Omental fat pad (tissue), 4 donors: Measurements from ENCODE around the gene GRIK1. TPM values are rescaled to one million over a fixed set of nuclear protein-coding genes. Genes with fewer than 3 reads are reported as not detected.

Experiments used
- ATAC-seq: fragments of 150-250 bp; one replicate; pipeline ENCODE4 v1.9.1; 2016; ENCODE audit warnings: mild to moderate bottlenecking, moderate library complexity; ENCODE audit not compliant: low FRiP score
- DNase-seq: peaks from one replicate; pipeline ENCODE4 v3.0.0-alpha.2; 2019; ENCODE audit warnings: low spot score
- total RNA-seq, 4 donors: library from RNA; depleted of rRNA; stranded (reverse); fragments of >200 nt; gene quantifications; one replicate each; pipeline ENCODE4 v1.1.0, GENCODE V29; 2016
- TF ChIP-seq, protein P1 (sequence below), 3 donors: fragments of 450-650 bp; IDR thresholded peaks; one replicate each; pipeline ENCODE4 v1.5.1; 2016 to 2017; ENCODE audit warnings: antibody characterized with exemption in 3 of 3, mild to moderate bottlenecking in 3 of 3, moderate library complexity in 2 of 3

GRIK1 gene
- total RNA-seq, 4 donors from 2014 or later: 0.09 to 0.44 (median 0.32) TPM; not detected in 1

DNA sequence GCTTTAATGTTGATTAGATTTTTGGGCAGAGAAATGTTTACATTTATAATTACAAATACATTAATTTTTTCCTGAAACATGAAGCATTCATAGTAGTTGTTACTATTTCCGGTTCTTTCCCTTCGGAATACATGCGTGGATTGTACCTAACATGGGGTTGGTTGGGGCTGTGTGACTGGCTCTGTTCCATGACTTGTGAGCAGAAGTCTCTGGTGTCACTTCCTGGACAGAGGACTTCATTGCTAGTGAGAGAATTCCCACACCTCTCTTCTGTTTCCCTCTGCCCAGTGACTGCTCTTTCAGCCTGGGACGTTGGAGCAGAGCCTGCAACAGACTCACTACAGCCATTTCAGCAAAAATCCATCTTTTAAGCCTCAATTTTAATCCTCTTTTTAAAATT lies 231.4 kb downstream of the GRIK1 start:
- ATAC-seq (no peak), DNase-seq (no peak)
- TF ChIP-seq, protein P1, sequence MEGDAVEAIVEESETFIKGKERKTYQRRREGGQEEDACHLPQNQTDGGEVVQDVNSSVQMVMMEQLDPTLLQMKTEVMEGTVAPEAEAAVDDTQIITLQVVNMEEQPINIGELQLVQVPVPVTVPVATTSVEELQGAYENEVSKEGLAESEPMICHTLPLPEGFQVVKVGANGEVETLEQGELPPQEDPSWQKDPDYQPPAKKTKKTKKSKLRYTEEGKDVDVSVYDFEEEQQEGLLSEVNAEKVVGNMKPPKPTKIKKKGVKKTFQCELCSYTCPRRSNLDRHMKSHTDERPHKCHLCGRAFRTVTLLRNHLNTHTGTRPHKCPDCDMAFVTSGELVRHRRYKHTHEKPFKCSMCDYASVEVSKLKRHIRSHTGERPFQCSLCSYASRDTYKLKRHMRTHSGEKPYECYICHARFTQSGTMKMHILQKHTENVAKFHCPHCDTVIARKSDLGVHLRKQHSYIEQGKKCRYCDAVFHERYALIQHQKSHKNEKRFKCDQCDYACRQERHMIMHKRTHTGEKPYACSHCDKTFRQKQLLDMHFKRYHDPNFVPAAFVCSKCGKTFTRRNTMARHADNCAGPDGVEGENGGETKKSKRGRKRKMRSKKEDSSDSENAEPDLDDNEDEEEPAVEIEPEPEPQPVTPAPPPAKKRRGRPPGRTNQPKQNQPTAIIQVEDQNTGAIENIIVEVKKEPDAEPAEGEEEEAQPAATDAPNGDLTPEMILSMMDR (IDR thresholded peaks at IDR 0.05): no peak

DNA sequence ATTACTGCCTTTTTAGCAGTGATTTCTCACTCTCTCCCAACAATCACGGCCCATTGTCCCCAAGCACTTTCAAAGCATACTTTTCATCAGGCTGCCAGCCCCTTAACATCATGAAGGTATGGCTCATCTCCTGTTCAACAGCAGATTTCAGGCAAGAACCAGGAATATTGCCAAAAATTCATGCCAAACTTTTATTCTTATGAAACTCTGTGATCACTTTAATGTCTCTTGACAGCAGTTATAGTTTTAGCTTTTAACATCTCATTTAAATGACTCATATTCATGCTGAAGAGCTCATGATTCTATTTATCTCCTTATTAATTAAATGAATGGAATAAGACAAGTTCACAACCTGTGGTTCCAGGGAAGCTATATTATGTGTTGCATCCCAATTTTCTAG lies 235.1 kb downstream of the GRIK1 start:
- no peak for ATAC-seq
- TF ChIP-seq, protein P1 (IDR thresholded peaks at IDR 0.05): no peak

DNA sequence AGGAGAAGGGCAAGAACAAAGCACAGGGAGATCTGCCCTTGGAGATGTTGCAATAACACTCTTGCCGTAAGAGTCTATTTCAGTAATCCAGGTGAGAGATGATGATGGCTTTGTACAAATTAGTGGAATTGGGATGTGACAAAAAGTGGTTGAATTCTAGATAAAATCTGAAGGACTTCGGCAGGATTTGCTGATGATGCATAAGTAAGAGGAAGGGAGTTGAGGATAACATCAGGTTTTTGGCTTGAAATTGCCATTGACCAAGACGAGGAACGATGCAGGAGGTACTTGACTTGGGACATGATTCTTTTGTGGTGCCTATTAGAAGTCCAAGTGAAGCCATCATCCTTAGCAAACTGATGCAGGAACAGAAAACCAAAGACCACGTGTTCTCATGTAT lies 238.1 kb downstream of the GRIK1 start:
- TF ChIP-seq, protein P1 (IDR thresholded peaks at IDR 0.05): no peak
- DNase-seq: no peak
- ATAC-seq: no peak

More for the DNA sequence above, 235.1 kb downstream of the GRIK1 start:
- no peak for DNase-seq

DNA sequence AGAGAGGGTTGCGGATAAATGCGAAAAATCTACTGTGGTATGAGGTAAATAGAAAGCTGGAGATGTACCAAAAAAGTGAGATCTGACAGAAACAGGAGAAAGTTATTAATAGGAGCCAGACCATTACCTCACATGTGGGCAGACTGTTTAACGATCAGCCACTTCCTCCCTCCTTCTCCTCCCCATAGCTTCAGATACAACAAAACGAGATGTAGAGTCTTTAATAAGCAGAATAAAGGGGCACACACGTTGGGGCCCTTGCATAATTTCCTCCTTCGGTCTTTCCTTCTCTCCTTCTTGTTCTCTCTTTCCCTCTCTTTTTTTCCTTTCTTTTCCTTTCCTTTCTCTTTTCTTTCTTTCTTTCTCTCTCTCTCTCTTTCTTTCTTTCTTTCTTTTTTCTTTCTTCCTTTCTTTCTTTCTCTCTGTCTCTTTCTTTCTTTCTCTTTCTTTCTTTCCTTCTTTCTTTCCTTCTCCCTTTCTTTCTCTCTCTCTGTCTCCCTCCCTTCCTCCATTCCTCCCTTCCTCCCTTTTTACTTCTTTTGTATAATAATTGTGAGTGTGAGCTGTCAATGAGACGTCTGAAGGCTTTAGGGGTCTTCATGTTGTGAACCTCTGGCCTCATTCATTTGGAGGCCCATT lies 242.1 kb downstream of the GRIK1 start:
- TF ChIP-seq, protein P1 (IDR thresholded peaks at IDR 0.05): no peak
- ATAC-seq: no peak
- DNase-seq: no peak

DNA sequence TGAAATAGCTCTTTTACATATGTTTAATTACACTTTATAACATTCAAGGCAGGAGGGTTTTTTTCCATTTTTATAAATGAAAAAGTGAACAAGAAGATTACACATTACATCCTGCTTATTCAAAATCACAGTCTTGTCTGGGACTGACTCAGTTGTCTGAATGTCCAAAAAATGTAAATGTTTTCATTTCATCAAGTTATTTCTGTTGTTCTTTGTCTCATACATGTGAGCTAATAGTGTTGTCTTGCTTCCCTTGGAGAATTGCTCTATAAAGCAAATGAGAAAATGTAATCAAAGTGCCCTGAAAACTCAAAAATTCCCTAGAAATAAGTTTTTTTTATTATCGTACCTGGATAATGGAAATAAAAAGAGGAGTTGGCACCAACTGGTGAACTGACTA lies 242.9 kb downstream of the GRIK1 start:
- DNase-seq (no peak), ATAC-seq (no peak)
- TF ChIP-seq, protein P1 (IDR thresholded peaks at IDR 0.05): no peak

DNA sequence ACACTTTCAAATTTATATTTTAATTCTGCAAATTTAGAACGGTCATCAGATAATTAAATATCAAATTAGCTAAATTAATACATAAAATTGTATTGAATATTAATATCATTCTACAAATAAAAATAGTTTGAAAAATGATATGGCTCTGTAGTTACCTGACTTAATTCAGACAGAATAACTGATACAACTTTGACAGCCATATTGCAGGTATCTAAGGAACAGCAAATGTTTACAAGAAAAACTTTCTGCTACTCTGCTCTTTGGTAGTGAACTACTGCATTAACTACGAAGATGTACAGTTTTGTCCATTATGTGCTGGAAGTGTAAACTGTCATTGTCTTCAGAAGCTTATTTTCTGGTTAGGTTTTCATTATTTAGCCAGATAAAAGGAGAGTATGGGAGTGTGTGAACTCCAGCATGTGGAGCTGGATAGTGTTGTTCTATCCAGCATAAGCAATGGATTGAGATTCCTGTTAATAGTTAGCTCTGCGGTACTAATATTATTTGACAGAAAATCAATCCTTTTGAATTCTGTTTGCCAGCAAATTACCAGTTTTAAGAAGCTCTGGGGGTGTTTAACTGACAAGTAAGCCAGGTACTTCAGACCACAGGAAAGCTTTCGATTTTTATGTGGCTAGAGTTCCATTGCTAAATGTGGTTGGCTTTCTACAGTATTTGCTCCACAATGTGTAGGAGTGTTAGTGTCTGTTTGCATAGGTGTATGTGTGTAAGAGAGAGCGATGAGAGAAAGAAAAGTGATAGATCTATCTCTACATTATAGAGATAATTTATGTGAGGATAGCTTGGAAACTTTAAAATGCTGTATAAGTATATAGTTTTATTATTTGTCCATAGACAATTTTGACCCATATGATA lies 247.9 kb downstream of the GRIK1 start:
- ATAC-seq: no peak
- no peak for DNase-seq
- TF ChIP-seq, protein P1 (IDR thresholded peaks at IDR 0.05): no peak
